Metanephros (tissue), 1 donor: ENCODE data around the gene LRRC32. TPM values are rescaled to one million over a fixed set of nuclear protein-coding genes. Genes with fewer than 3 reads are reported as not detected.

Experiments used
- total RNA-seq: library from RNA; depleted of rRNA; stranded (reverse); fragments of >200 nt; gene quantifications from one replicate; pipeline ENCODE4 v1.2.3, GENCODE V29; 2014

The LRRC32 gene
- total RNA-seq, result 72.5 TPM

GRCh38 chr11:76670485-76671236 is at the start of gene LRRC32:
LRRC32 (minus strand) TSS chr11:76670747; CDS start chr11:76665954, 4,793 bp downstream.

Other genes starting within 250 kb of the LRRC32 start
- 39.2 TPM for gene EMSY, start 225.7 kb downstream of the LRRC32 start, total RNA-seq
- gene TSKU, start 112.6 kb upstream of the LRRC32 start, total RNA-seq, result 19.0 TPM
- 14.4 TPM for gene ACER3, start 190.2 kb upstream of the LRRC32 start, total RNA-seq